ENCODE results near the gene TEX264. TPM values are rescaled to one million over a fixed set of nuclear protein-coding genes. Genes with fewer than 3 reads are reported as not detected.

The TEX264 gene
- polyA plus RNA-seq, 3 donors, result 58.3 to 108 (median 80.8) TPM

- H3K4me1 ChIP-seq (ENCODE audit: control insufficient read depth in 1 of 2, insufficient read depth in 2 of 2, low read length in 2 of 2), result peaks cover 41 to 58% of the 10 kb centered on the region in 2 donors
- H3K79me2 ChIP-seq (ENCODE audit: insufficient read depth, low read length), result peaks cover 70% of the 10 kb centered on the region
- H3K4me3 ChIP-seq (replicated peaks in 1 of 3; ENCODE audit: low read depth in 2 of 3, low read length in 3 of 3), result no peak overlapping the region
- no peaks in the 10 kb centered on the region for H3K27me3 ChIP-seq (ENCODE audit: control insufficient read depth in 2 of 2, insufficient read depth in 2 of 2, low read length in 2 of 2)
- Mint-ChIP-seq H3K27me3 (ENCODE audit: low read depth in 3 of 3) (no peaks in the 10 kb centered on the region), H3K4me3 (no peak overlapping the region), H3K36me3 (peaks cover 42 to 57% of the 10 kb centered on the region in 2 donors), H3K9me3 (no peaks in the 10 kb centered on the region), H3K27ac (peak overlapping the region in 2 of 7 donors; percentile 32 to 56), H3K4me1 (peaks cover 84% of the 10 kb centered on the region)
- H3K9me3 ChIP-seq (replicated peaks in 1 of 2; ENCODE audit: control insufficient read depth in 1 of 2, insufficient read depth in 1 of 2, low read length in 2 of 2), result no peaks in the 10 kb centered on the region
- no peak for TF ChIP-seq CTCF (IDR thresholded peaks at IDR 0.05)
- 95% methylated on average over 2 of the region's 3 CpGs for WGBS (ENCODE audit: insufficient coverage)
- peaks cover 44 to 51% of the 10 kb centered on the region in 2 donors for H3K36me3 ChIP-seq (replicated peaks in 1 of 2; ENCODE audit: control insufficient read depth in 1 of 2, insufficient read depth in 2 of 2, low read length in 2 of 2)
- intact Hi-C loops (cut with micrococcal nuclease), result no loop called here
- peaks cover 60% of the 10 kb centered on the region for H4K20me1 ChIP-seq (ENCODE audit: insufficient read depth, low read length)
- DNase-seq, result no peak
- H3K27ac ChIP-seq (ENCODE audit: low read depth in 1 of 2, low read length in 2 of 2), result no peak overlapping the region
- H3K9ac ChIP-seq (ENCODE audit: insufficient read depth, low read length, poor library complexity, severe bottlenecking), result no peak overlapping the region
- H2AFZ ChIP-seq (ENCODE audit: insufficient read depth, low read depth, low read length, poor library complexity, severe bottlenecking), result no peak overlapping the region
- H3K4me2 ChIP-seq (replicated peaks; ENCODE audit: extremely low read depth, low read length, poor library complexity, severe bottlenecking), result no peak overlapping the region
Observed at GRCh38 chr3:51677358-51677757, 6.3 kb downstream of the TEX264 start.

GRCh38 chr3:51678186-51678585, 7.1 kb downstream of the TEX264 start:
- H3K4me2 ChIP-seq (replicated peaks; ENCODE audit: extremely low read depth, low read length, poor library complexity, severe bottlenecking), result no peak overlapping the region
- H3K9me3 ChIP-seq (replicated peaks in 1 of 2; ENCODE audit: control insufficient read depth in 1 of 2, insufficient read depth in 1 of 2, low read length in 2 of 2), result no peaks in the 10 kb centered on the region
- H3K4me1 Mint-ChIP-seq, result peaks cover 81% of the 10 kb centered on the region
- no peak for DNase-seq
- H3K4me3 ChIP-seq (replicated peaks in 1 of 3; ENCODE audit: low read depth in 2 of 3, low read length in 3 of 3), result no peak overlapping the region
- H3K27ac ChIP-seq (ENCODE audit: low read depth in 1 of 2, low read length in 2 of 2), result peak overlapping the region in 1 of 2 donors; percentile 46
- H3K4me3 Mint-ChIP-seq, result no peak overlapping the region
- peaks cover 44 to 59% of the 10 kb centered on the region in 2 donors for H3K36me3 ChIP-seq (replicated peaks in 1 of 2; ENCODE audit: control insufficient read depth in 1 of 2, insufficient read depth in 2 of 2, low read length in 2 of 2)
- peaks cover 0 to 2% (median 0%) of the 10 kb centered on the region in 3 donors for H3K27me3 Mint-ChIP-seq (ENCODE audit: low read depth in 3 of 3)
- H3K36me3 Mint-ChIP-seq, result peaks cover 46 to 65% of the 10 kb centered on the region in 2 donors
- peak overlapping the region in 3 of 7 donors; percentile 14 to 72 (median 56) for H3K27ac Mint-ChIP-seq
- 100% methylated on average over 1 of the region's 1 CpG for WGBS (ENCODE audit: insufficient coverage)
- H3K9ac ChIP-seq (ENCODE audit: insufficient read depth, low read length, poor library complexity, severe bottlenecking), result no peak overlapping the region
- H3K27me3 ChIP-seq (ENCODE audit: control insufficient read depth in 2 of 2, insufficient read depth in 2 of 2, low read length in 2 of 2), result no peaks in the 10 kb centered on the region
- H3K79me2 ChIP-seq (ENCODE audit: insufficient read depth, low read length), result peaks cover 72% of the 10 kb centered on the region
- no peak for TF ChIP-seq CTCF (IDR thresholded peaks at IDR 0.05)
- peaks cover 33 to 55% of the 10 kb centered on the region in 2 donors for H3K4me1 ChIP-seq (ENCODE audit: control insufficient read depth in 1 of 2, insufficient read depth in 2 of 2, low read length in 2 of 2)
- intact Hi-C loops (cut with micrococcal nuclease), result no loop called here
- no peak overlapping the region for H2AFZ ChIP-seq (ENCODE audit: insufficient read depth, low read depth, low read length, poor library complexity, severe bottlenecking)
- H4K20me1 ChIP-seq (ENCODE audit: insufficient read depth, low read length), result peaks cover 67% of the 10 kb centered on the region
- no peaks in the 10 kb centered on the region for H3K9me3 Mint-ChIP-seq
